H1 (cell line): ENCODE data around the gene ZNF189.

Source experiments
- BCL11A ChIP-seq, 2 experiments: IDR thresholded peaks; one replicate each; pipeline ENCODE4 v1.6.1; 2011; ENCODE audit warnings: low read depth in 2 of 2, low read length in 2 of 2, mild to moderate bottlenecking in 2 of 2
- EZH2 ChIP-seq: fragments of 200-600 bp; sonication (generic); IDR thresholded peaks from 2 replicates; pipeline ENCODE4 v1.7.1; 2012; ENCODE audit warnings: low read depth, mild to moderate bottlenecking, moderate library complexity, low read length, inconsistent platforms; ENCODE audit not compliant: severe bottlenecking
- GABPA ChIP-seq: IDR thresholded peaks from 2 replicates; pipeline ENCODE4 v1.6.1; 2011; ENCODE audit warnings: mild to moderate bottlenecking, low read length, moderate library complexity, borderline replicate concordance; ENCODE audit not compliant: insufficient read depth
- MAFK ChIP-seq: IDR thresholded peaks from 2 replicates; pipeline ENCODE4 v1.6.1; 2012; ENCODE audit warnings: low read depth, mild to moderate bottlenecking, improper control_type of control experiment, low read length
- MAX ChIP-seq: IDR thresholded peaks from 2 replicates; pipeline ENCODE4 v1.6.1; 2012; ENCODE audit warnings: inconsistent platforms
- POLR2A ChIP-seq, 2 experiments: IDR thresholded peaks; 1 replicate in 1 of 2; 2 replicates in 1 of 2; pipeline ENCODE4 v1.6.1; 2011; ENCODE audit warnings: low read depth in 2 of 2, low read length in 2 of 2, mild to moderate bottlenecking in 2 of 2; ENCODE audit errors: control extremely low read depth in 1 of 2
- POLR2AphosphoS5 ChIP-seq: IDR thresholded peaks from 2 replicates; pipeline ENCODE4 v1.6.1; 2011; ENCODE audit warnings: low read depth, low read length
- RAD21 ChIP-seq, 2 experiments: IDR thresholded peaks in 1 of 2; conservative IDR thresholded peaks in 1 of 2; 2 replicates each; pipeline ENCODE4 v1.6.1; 2011; ENCODE audit warnings: low read depth in 2 of 2, low read length in 2 of 2, improper control_type of control experiment in 1 of 2, inconsistent platforms in 1 of 2, mild to moderate bottlenecking in 1 of 2, moderate library complexity in 1 of 2
- TCF12 ChIP-seq: IDR thresholded peaks from 2 replicates; pipeline ENCODE4 v1.6.1; 2011; ENCODE audit warnings: low read depth, mild to moderate bottlenecking, low read length
- YY1 ChIP-seq: IDR thresholded peaks from 2 replicates; pipeline ENCODE4 v1.6.1; 2011; ENCODE audit warnings: low read depth, mild to moderate bottlenecking, low read length
- TF ChIP-seq, protein P1 (sequence below), 3 experiments: IDR thresholded peaks; 1 replicate in 2 of 3; 2 replicates in 1 of 3; pipeline versions ENCODE4 v1.5.1 to v1.6.1; 2011; ENCODE audit warnings: low read length in 3 of 3, mild to moderate bottlenecking in 3 of 3, inconsistent platforms in 2 of 3, low read depth in 1 of 3, moderate library complexity in 1 of 3; ENCODE audit not compliant: insufficient read depth in 1 of 3; ENCODE audit errors: control extremely low read depth in 1 of 3

- TF ChIP-seq, protein P1, sequence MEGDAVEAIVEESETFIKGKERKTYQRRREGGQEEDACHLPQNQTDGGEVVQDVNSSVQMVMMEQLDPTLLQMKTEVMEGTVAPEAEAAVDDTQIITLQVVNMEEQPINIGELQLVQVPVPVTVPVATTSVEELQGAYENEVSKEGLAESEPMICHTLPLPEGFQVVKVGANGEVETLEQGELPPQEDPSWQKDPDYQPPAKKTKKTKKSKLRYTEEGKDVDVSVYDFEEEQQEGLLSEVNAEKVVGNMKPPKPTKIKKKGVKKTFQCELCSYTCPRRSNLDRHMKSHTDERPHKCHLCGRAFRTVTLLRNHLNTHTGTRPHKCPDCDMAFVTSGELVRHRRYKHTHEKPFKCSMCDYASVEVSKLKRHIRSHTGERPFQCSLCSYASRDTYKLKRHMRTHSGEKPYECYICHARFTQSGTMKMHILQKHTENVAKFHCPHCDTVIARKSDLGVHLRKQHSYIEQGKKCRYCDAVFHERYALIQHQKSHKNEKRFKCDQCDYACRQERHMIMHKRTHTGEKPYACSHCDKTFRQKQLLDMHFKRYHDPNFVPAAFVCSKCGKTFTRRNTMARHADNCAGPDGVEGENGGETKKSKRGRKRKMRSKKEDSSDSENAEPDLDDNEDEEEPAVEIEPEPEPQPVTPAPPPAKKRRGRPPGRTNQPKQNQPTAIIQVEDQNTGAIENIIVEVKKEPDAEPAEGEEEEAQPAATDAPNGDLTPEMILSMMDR (IDR thresholded peaks at IDR 0.05; ENCODE audit: control extremely low read depth in 1 of 3, insufficient read depth in 1 of 3, low read depth in 1 of 3, low read length in 3 of 3), result no peak
- no peak for TF ChIP-seq MAX
- no peak for TF ChIP-seq GABPA
- TF ChIP-seq MAFK, result no peak
- TF ChIP-seq BCL11A (IDR thresholded peaks at IDR 0.05; ENCODE audit: low read depth in 2 of 2, low read length in 2 of 2), result no peak
- no peak for TF ChIP-seq POLR2AphosphoS5
- TF ChIP-seq EZH2, result no peak
- TF ChIP-seq POLR2A (IDR thresholded peaks at IDR 0.05; ENCODE audit: control extremely low read depth in 1 of 2, low read depth in 2 of 2, low read length in 2 of 2), result no peak
- TF ChIP-seq RAD21 (IDR thresholded peaks at IDR 0.05 in 1 of 2, conservative IDR thresholded peaks at IDR 0.05 in 1 of 2; ENCODE audit: low read depth in 2 of 2, low read length in 2 of 2), result no peak
- TF ChIP-seq YY1, result no peak
- TF ChIP-seq TCF12, result no peak
Measured at GRCh38 chr9:101380295-101380694, 18.4 kb upstream of the ZNF189 start.
